ENCODE measurements around the gene SYNDIG1.

The SYNDIG1 gene

GRCh38 chr20:24588725-24589340 lies 119.4 kb downstream of the SYNDIG1 start:
- Histone ChIP-seq H3K4me1 (ENCODE audit: control insufficient read depth, insufficient read depth, low read length) (no peaks in the 10 kb centered on the region), H3K9ac (ENCODE audit: low read length) (no peak overlapping the region), H3K36me3 (ENCODE audit: control insufficient read depth, insufficient read depth, low read length) (no peaks in the 10 kb centered on the region), H3K27me3 (ENCODE audit: control insufficient read depth, insufficient read depth, low read length) (no peaks in the 10 kb centered on the region), H3K9me3 (ENCODE audit: control insufficient read depth, low read length) (no peaks in the 10 kb centered on the region), H3K4me3 (ENCODE audit: low read length) (no peak overlapping the region)

DNA sequence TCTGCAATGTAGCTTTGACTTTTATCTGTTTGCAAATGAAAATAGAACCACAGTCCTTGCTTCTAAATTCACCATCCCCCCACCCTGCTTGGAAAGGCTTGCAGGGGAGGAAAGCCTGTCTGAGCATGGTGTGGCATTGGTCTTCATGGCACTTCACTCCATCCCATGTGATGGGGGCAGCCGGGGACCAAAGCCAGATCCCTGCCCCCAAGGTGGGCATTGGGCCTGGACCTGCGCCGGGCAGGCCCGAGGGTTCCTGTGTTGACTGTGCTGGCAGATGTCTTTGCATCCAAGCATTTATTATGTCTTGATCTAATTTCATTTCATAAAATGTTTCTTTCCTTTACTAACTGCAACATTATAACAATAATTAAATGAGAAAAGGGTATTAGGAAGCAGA lies 120.0 kb downstream of the SYNDIG1 start:
- Histone ChIP-seq H3K27me3 (ENCODE audit: control insufficient read depth, insufficient read depth, low read length) (no peaks in the 10 kb centered on the region), H3K36me3 (ENCODE audit: control insufficient read depth, insufficient read depth, low read length) (no peaks in the 10 kb centered on the region), H3K4me3 (ENCODE audit: low read length) (no peak overlapping the region), H3K9ac (ENCODE audit: low read length) (no peak overlapping the region), H3K4me1 (ENCODE audit: control insufficient read depth, insufficient read depth, low read length) (no peaks in the 10 kb centered on the region), H3K9me3 (ENCODE audit: control insufficient read depth, low read length) (no peaks in the 10 kb centered on the region)

DNA sequence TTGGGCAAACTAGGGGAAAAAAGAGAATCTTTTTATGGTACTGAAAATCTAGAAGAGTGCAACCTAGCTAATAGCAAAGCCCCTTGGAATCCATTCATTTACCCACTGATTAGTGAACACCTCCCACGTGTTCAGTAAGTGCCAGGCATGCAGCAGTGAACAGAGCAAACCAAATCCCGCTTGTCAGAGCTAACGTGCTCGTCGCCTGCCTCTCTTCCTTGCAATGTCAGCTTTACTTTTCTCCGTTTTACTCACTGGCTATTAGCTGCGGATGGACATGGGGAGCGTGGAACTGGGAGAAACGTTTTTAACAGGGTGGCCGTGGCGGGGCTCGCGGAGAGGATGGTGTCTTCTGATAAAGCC lies 120.4 kb downstream of the SYNDIG1 start:
- Histone ChIP-seq H3K9me3 (ENCODE audit: control insufficient read depth, low read length) (no peaks in the 10 kb centered on the region), H3K4me3 (ENCODE audit: low read length) (no peak overlapping the region), H3K36me3 (ENCODE audit: control insufficient read depth, insufficient read depth, low read length) (no peaks in the 10 kb centered on the region), H3K9ac (ENCODE audit: low read length) (no peak overlapping the region), H3K4me1 (ENCODE audit: control insufficient read depth, insufficient read depth, low read length) (no peaks in the 10 kb centered on the region), H3K27me3 (ENCODE audit: control insufficient read depth, insufficient read depth, low read length) (no peaks in the 10 kb centered on the region)

DNA sequence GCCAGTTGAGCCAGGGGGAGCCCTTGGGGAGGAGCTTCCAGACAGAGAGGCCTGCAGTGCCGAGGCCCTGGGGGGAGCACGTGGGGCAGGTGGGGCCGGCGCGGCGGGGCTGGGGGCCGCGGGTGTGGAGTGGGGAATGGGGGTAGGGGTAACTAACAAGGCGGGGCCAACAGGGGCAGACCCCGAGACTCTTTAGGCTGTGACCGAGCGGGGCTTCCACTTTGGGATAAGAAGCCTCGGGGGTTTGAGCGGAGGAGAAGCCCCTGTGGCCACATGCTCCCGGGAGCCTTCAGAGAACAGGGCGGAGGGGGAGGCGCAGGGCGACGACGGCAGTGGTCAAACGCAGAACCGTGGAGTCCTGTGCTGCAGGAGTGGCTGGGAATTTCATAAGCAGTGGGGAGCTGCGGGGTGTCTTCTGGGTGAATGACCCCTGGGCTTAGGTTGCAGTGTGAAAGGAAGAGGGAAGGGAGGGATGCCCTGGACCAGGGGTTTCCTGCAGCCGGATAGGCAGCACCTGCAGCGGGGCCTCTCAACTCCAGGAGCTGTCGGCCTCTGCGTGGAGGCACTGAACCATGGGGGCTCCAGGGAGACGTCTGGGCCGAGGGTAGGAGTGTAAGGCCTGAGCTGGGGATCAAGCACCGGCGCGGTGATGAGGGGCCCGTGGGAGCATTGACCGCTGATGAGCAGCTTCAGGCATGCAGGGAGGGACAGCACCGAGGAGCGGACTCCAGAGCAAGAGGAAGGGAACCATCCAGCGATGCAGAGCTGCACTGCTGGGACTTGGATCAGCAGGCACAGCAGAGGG lies 121.0 kb downstream of the SYNDIG1 start:
- Histone ChIP-seq H3K36me3 (ENCODE audit: control insufficient read depth, insufficient read depth, low read length) (no peaks in the 10 kb centered on the region), H3K9ac (ENCODE audit: low read length) (no peak overlapping the region), H3K27me3 (ENCODE audit: control insufficient read depth, insufficient read depth, low read length) (no peaks in the 10 kb centered on the region), H3K4me1 (ENCODE audit: control insufficient read depth, insufficient read depth, low read length) (no peaks in the 10 kb centered on the region), H3K4me3 (ENCODE audit: low read length) (no peak overlapping the region), H3K9me3 (ENCODE audit: control insufficient read depth, low read length) (no peaks in the 10 kb centered on the region)

DNA sequence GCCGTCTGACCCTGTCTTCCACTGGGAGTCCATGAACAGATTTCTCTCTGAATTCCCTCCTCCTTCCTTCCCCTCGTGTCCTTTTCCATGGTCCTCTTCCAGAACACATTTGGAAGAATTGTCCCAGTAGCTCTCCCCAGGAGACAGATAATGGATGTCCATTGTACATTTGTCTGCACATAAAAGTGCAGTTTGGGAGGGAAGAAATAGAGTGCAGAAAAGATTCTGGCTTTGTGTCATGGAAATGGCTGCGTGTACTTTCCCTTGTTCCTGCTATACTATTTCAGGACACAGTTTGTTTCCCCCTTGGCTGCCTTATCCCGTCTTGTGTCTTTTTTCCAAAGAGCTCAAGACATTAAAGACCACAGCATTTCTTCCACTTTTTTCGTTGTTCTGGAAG lies 127.6 kb downstream of the SYNDIG1 start:
- H3K27me3 ChIP-seq (ENCODE audit: control insufficient read depth, insufficient read depth, low read length), result no peaks in the 10 kb centered on the region
- H3K4me1 ChIP-seq (ENCODE audit: control insufficient read depth, insufficient read depth, low read length), result no peaks in the 10 kb centered on the region
- no peaks in the 10 kb centered on the region for H3K36me3 ChIP-seq (ENCODE audit: control insufficient read depth, insufficient read depth, low read length)
- no peak overlapping the region for H3K9ac ChIP-seq (ENCODE audit: low read length)
- no peaks in the 10 kb centered on the region for H3K9me3 ChIP-seq (ENCODE audit: control insufficient read depth, low read length)
- H3K4me3 ChIP-seq (ENCODE audit: low read length), result no peak overlapping the region

DNA sequence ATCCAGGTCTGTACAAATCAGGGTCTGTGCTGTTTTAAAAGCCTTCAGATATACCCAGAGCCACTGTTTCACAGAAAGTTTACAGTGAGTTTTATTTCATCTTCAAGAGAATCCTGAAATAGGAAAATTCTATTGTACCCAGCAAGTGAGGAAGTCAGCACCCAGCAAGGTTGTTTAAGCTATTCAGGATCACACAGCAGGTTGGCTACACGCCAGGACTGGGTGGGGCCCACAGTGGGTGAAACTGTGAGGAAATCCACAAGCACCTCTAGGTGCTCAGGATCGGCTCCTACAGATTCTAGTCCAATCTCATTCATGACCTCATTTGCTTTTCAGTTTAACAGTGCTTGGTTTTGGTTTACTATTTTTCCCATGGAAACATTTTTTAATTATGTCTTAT lies 128.9 kb downstream of the SYNDIG1 start:
- no peaks in the 10 kb centered on the region for H3K36me3 ChIP-seq (ENCODE audit: control insufficient read depth, insufficient read depth, low read length)
- H3K9me3 ChIP-seq (ENCODE audit: control insufficient read depth, low read length), result no peaks in the 10 kb centered on the region
- H3K4me1 ChIP-seq (ENCODE audit: control insufficient read depth, insufficient read depth, low read length), result no peaks in the 10 kb centered on the region
- no peak overlapping the region for H3K9ac ChIP-seq (ENCODE audit: low read length)
- no peak overlapping the region for H3K4me3 ChIP-seq (ENCODE audit: low read length)
- H3K27me3 ChIP-seq (ENCODE audit: control insufficient read depth, insufficient read depth, low read length), result no peaks in the 10 kb centered on the region

- no peaks in the 10 kb centered on the region for H3K27me3 ChIP-seq (ENCODE audit: control insufficient read depth, insufficient read depth, low read length)
- H3K9me3 ChIP-seq (ENCODE audit: control insufficient read depth, low read length), result no peaks in the 10 kb centered on the region
- no peak overlapping the region for H3K4me3 ChIP-seq (ENCODE audit: low read length)
- H3K36me3 ChIP-seq (ENCODE audit: control insufficient read depth, insufficient read depth, low read length), result no peaks in the 10 kb centered on the region
- no peak overlapping the region for H3K9ac ChIP-seq (ENCODE audit: low read length)
- no peaks in the 10 kb centered on the region for H3K4me1 ChIP-seq (ENCODE audit: control insufficient read depth, insufficient read depth, low read length)
Measured at GRCh38 chr20:24598996-24599395, 129.6 kb downstream of the SYNDIG1 start.

DNA sequence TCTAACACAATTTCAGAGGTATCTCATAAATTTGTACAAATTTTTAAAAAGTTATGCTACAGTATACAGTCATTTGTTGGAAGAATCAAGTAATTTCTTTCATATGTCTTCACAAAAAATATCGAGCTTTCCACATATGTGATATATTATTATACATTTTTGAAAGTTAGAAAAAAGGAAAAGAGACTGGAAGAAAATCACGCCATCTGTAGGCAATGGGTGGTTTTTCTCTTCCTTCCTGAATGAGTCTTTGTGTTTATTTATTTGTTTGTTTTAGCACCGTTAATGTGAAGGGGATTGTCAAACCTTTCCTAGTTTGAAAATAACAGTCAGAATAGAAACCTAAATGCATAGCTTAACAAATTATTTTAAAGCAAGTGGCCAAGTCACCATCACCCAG lies 130.6 kb downstream of the SYNDIG1 start:
- Histone ChIP-seq H3K9ac (ENCODE audit: low read length) (no peak overlapping the region), H3K27me3 (ENCODE audit: control insufficient read depth, insufficient read depth, low read length) (no peaks in the 10 kb centered on the region), H3K4me1 (ENCODE audit: control insufficient read depth, insufficient read depth, low read length) (no peaks in the 10 kb centered on the region), H3K9me3 (ENCODE audit: control insufficient read depth, low read length) (no peaks in the 10 kb centered on the region), H3K36me3 (ENCODE audit: control insufficient read depth, insufficient read depth, low read length) (no peaks in the 10 kb centered on the region), H3K4me3 (ENCODE audit: low read length) (no peak overlapping the region)

DNA sequence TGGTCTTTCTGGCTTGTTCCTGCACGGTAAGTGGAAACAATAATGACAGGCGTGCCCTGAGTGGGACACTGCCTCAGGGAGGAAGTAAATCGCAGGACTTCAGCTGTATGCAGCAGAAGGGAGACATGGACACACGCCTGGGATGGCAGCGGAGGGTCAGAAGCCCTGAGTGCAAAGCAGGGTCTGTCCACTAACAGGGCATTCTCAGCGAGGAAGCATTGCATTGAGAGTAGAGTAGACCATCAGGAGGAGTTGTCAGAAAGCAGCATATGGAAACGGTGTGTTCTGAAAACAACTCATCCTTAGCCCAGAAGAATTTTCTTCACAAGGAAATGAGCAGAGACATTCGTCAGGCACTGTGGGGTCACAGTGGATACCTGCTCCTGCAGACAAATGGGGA lies 134.0 kb downstream of the SYNDIG1 start:
- H3K36me3 ChIP-seq (ENCODE audit: control insufficient read depth, insufficient read depth, low read length), result no peaks in the 10 kb centered on the region
- H3K9me3 ChIP-seq (ENCODE audit: control insufficient read depth, low read length), result no peaks in the 10 kb centered on the region
- no peaks in the 10 kb centered on the region for H3K4me1 ChIP-seq (ENCODE audit: control insufficient read depth, insufficient read depth, low read length)
- no peak overlapping the region for H3K4me3 ChIP-seq (ENCODE audit: low read length)
- no peak overlapping the region for H3K9ac ChIP-seq (ENCODE audit: low read length)
- no peaks in the 10 kb centered on the region for H3K27me3 ChIP-seq (ENCODE audit: control insufficient read depth, insufficient read depth, low read length)

DNA sequence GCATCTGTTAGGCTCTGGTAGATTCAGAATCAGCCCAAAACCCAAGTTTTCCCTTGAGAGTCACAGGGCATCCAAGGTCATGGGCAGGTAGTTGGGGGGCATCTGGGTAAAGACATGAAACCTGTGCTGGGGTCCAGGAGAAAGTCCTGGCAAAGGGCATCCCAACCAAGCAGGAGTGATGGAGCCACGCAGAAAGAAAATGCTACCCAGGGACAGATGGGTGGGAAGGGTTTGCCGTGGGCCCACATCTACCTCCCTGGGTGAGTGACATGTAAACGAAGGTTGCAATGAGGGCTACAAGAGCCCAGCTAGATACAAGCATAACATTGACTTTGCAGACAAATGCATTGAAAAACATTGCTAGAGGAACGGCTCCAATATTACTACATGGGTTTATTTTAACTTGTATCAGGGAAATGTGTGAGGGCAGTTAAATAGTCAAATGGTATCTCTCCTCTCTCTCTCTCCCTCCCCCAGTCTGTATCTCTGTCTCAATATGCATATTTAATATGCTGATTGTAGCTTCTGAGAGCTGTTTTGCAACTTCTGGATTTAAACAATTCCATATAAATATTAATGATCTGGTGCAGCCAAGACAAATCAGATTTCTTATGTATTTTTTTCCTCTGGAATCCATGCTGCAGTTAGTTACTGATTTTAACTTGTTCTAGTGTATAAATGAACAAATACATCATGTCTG lies 135.7 kb downstream of the SYNDIG1 start:
- no peak overlapping the region for H3K9ac ChIP-seq (ENCODE audit: low read length)
- no peaks in the 10 kb centered on the region for H3K4me1 ChIP-seq (ENCODE audit: control insufficient read depth, insufficient read depth, low read length)
- no peak overlapping the region for H3K4me3 ChIP-seq (ENCODE audit: low read length)
- H3K27me3 ChIP-seq (ENCODE audit: control insufficient read depth, insufficient read depth, low read length), result no peaks in the 10 kb centered on the region
- H3K9me3 ChIP-seq (ENCODE audit: control insufficient read depth, low read length), result no peaks in the 10 kb centered on the region
- H3K36me3 ChIP-seq (ENCODE audit: control insufficient read depth, insufficient read depth, low read length), result no peaks in the 10 kb centered on the region

DNA sequence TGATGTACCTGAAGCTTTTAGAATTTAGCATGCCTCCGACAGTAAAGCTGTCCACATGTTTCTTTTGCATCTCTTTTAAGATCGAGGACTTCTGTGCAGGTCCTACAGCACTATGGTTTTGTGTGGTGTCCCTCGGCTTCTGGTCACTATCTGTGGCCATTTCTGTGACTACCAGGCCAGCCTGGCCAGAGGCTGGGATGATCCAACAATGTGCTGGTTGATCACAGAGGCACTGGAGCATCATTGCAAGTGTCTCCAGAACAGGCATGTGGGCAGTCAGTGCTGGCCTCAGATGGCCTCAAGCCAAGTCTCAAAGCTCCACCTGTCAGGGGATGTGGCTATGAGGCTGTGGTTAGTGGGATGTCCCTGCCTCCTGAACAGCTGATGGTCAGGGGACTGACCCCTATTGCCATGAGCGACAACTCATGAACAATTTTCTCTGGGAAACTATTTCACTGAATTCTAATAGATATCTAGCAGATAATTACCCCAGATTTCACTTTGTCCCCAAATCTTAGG lies 136.6 kb downstream of the SYNDIG1 start:
- Histone ChIP-seq H3K36me3 (ENCODE audit: control insufficient read depth, insufficient read depth, low read length) (no peaks in the 10 kb centered on the region), H3K4me1 (ENCODE audit: control insufficient read depth, insufficient read depth, low read length) (no peaks in the 10 kb centered on the region), H3K9ac (ENCODE audit: low read length) (no peak overlapping the region), H3K9me3 (ENCODE audit: control insufficient read depth, low read length) (no peaks in the 10 kb centered on the region), H3K27me3 (ENCODE audit: control insufficient read depth, insufficient read depth, low read length) (no peaks in the 10 kb centered on the region), H3K4me3 (ENCODE audit: low read length) (no peak overlapping the region)

DNA sequence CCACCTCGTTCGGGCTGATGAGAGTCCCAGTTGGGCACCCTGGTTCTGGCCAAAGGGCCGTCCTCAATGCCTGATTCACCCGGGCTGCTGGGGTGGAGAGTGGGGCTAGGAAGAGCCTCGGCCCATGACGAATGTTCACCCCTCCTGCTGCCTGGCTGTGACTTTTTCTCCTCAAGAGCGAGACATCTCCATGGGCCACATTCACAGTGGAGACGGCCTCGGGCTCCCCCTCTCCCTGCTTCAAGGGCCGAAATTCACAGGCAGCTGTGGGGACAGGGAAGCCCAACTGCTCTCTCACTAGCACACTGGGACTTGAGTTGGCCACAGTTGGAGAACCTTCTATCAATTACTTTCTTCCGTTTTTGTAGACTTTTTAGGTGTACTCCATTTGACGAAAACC lies 138.0 kb downstream of the SYNDIG1 start:
- Histone ChIP-seq H3K27me3 (ENCODE audit: control insufficient read depth, insufficient read depth, low read length) (no peaks in the 10 kb centered on the region), H3K4me3 (ENCODE audit: low read length) (no peak overlapping the region), H3K4me1 (ENCODE audit: control insufficient read depth, insufficient read depth, low read length) (no peaks in the 10 kb centered on the region), H3K36me3 (ENCODE audit: control insufficient read depth, insufficient read depth, low read length) (no peaks in the 10 kb centered on the region), H3K9me3 (ENCODE audit: control insufficient read depth, low read length) (no peaks in the 10 kb centered on the region), H3K9ac (ENCODE audit: low read length) (no peak overlapping the region)
